ENCODE data around the gene PEX19.
A peak's percentile ranks its signal among the peaks of the same experiment; 100 is the strongest.
"Not testable (repeated sequence)": the region's sequence is repeated elsewhere in the genome, so short reads cannot be mapped to it uniquely, and the experiment has no call there.

PEX19 gene, protein sequence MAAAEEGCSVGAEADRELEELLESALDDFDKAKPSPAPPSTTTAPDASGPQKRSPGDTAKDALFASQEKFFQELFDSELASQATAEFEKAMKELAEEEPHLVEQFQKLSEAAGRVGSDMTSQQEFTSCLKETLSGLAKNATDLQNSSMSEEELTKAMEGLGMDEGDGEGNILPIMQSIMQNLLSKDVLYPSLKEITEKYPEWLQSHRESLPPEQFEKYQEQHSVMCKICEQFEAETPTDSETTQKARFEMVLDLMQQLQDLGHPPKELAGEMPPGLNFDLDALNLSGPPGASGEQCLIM

GRCh38 chr1:160284782-160285344 lies at the start of gene PEX19:
TSS of gene PEX19 (minus strand) at chr1:160285133. CDS start at chr1:160285124, 9 bp downstream.
- DNase-seq = peak; percentile 93

DNA sequence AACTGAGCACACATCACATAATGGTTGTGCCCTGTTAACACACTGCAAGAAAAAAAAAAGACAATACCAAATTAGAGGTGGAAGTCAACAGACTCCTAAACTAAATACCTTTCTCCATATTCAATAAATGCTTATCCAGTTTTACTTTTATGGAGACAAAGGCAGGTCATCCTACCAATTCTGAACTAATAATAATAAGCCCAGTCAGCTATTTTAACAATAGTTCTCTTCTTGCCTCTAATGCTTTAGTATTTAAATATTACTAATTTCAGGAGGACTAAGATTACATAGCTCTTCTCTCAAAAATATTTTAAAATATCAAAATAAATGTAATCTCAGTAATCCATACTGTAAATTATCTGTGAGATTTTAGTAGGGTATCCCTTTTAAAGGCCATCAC lies 47.6 kb upstream of the PEX19 start:
- DNase-seq = no peak

GRCh38 chr1:160330119-160330518 lies 45.2 kb upstream of the PEX19 start:
- no peak for DNase-seq

DNA sequence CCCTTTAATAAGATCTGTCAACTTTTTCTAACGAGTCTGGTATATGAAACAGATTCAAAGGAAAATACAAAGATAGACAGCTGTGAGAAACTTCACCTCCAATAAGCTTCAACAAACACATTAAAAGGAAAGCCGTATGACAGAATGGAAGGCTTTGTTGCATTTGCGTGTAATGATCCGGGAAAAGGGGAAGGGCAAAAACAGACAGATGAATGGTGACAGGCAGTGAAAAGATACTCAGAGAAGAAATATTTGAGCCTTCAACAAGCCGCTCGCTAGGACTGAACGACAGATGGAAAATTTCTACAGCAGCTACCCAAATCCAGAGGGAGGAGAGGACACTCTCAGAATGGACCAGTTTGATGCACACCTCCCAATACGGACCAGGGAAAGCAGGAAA lies 43.3 kb upstream of the PEX19 start:
- peak; percentile 2 to 41 for DNase-seq

DNA sequence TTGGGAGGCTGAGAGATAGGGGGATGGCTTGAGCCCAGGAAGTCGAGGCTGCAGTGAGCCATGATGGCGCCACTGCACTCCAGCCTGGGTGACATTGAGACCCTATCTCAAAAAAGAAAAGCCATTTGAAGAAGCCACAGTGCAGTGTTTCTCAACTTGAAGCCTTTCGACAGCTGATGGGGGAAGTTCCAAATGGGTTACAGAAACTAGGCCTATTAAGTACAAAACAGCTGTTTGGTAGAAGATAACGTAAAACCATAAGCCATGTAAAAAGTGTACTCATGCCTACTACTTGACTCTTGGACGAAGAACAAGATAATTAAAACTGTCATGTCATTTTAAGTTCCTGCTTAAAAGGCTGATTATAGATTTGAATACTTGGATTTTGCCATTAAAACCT lies 41.5 kb upstream of the PEX19 start:
- no peak for DNase-seq

GRCh38 chr1:160325252-160325651 lies 40.3 kb upstream of the PEX19 start:
- DNase-seq = peak; percentile 84 to 97

GRCh38 chr1:160322831-160323230 lies 37.9 kb upstream of the PEX19 start:
- no peak for DNase-seq

DNA sequence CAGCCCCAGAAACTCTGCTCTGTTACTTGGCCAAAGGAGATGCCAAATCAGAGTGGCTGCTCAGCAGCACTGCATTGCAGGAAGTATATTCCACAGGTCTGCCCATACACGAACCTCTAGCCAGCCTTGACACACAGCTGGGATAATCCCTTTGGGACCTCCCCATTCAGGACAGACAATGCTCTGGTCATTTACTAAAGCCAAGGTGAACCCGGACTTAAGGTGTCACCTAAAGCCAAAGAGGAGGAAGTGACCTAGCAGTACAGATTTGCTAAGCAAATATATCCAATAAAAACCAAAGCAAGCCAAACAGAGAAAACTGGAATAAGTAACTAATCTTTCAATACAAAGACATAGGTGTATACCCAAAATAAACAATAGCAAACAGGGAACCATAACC lies 30.4 kb upstream of the PEX19 start:
- no peak for DNase-seq

DNA sequence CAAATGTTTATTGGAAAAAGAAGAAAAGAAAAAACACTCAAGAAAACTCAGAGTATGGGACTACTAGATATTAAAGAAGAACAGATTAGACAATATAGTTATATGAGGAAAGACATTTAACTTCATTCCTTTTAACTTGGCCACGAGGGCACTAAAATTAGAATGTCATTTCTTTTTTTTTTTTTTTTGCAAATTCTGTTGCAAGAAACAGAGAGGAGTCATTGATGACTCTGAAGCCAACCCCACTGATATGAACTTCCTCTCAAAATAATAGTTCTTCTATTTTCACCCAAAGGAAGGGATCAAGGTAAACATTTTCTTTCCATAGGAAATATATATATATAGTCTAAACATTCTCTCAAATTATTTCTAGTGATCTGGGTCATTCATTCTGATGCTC lies 24.6 kb upstream of the PEX19 start:
- DNase-seq = no peak

DNA sequence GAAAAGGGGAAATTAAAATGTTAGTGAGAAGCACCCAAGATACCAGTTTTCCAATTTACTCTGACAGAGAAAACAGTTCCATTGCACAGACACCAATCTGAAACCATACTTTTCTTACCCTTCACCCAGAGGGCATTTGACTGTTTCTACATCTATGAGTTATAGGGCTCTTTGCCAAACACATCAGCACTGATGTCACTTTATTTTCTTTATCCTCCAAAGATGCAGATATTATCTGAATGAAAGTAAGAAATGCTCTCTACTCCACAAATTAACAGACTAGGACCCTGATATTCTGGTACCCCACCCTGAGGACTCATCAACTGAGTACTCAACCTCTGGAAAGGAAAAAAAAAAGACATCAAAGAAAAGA lies 24.2 kb upstream of the PEX19 start:
- no peak for DNase-seq

- no peak for DNase-seq
Observed at GRCh38 chr1:160308451-160309184, 23.7 kb upstream of the PEX19 start.

GRCh38 chr1:160307118-160307791 lies 22.3 kb upstream of the PEX19 start:
- DNase-seq = peak; percentile 19 to 61

- DNase-seq = no peak
Observed at GRCh38 chr1:160300173-160300572, 15.2 kb upstream of the PEX19 start.

GRCh38 chr1:160296036-160296435 lies 11.1 kb upstream of the PEX19 start:
- no peak for DNase-seq

DNA sequence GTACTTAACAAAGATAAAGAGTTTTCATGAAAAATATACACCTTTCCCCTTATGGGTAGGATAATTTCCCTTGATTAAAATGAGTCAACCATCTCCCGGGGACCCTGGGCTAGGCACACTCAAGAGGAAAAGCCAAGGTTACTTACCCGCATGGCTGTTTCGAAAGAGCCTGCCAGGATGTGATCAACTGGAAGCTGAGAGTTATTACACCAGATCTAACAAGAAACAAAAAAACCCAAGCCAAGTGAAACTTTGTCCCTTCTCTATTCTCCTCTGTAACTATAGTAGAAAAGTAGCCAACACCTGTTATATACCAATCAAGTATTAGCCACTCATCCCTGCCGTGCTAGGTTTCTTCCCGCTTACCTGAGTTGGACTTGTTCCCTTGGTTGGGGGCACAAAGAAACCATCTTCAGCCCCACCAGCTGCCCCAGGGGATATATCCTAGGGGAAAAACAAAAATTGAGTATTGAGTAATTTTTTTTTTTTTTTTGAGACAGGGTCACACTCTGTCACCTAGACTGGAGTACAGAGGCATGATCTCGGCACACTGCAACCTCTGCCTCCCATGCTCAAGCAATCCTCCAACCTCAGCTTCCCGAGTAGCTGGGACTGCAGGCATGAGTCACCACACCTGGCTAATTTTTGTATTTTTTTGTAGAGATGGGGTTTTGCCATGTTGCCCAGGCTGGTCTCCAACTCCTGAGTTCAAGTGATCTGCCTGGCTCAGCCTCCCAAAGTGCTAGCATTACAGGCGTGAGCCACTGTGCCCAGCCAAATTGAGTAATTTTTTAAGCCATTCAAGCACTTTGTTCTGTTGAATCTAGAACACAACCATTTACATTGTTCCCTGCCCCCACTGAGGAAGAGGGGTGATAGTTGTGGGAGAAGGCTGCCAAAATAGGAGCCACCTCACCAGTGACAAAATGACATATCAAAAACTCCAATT lies 8.4 kb upstream of the PEX19 start:
- no peak for DNase-seq

GRCh38 chr1:160291248-160292220 lies 6.6 kb upstream of the PEX19 start:
- peak; percentile 66 to 77 for DNase-seq

GRCh38 chr1:160287769-160288168 lies 2.8 kb upstream of the PEX19 start:
- DNase-seq = not testable (repeated sequence)

DNA sequence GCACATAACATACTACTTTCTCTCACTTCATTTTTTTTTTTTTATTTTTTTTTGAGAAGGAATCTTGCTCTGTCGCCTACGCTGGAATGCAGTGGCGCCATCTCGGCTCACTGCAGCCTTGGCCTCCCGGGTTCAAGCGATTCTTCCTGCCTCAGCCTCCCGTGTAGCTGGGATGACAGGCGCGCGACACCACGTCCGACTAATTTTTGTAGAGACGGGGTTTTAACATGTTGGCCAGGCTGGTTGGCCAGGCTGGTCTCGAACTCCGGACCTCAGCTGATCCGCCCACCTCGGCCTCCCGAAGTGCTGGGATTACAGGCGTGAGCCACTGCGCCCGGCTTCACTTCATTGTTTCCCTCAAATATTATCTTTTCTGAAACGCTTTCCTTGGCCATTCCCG lies 573 bp upstream of the PEX19 start:
- DNase-seq = no peak

GRCh38 chr1:160284220-160284781 lies 632 bp downstream of the PEX19 start:
- DNase-seq = peak in 1 of 2 experiments; percentile 31

DNA sequence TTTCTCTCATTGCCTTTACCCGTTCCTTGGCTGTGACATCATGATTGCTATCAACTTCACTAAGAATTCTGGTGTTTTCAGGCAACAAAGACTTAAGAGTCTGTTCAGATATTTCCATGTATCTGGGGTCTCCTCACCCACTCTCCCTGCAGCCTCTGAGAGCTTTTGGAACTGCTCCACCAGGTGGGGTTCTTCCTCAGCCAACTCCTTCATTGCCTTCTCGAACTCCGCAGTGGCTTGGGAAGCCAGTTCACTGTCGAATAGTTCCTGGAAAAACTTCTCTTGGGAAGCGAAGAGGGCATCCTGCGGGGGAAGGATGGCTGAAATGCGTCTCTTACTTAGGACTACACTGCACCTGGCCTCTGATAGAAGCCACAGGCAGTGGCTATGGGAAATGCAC lies 2.1 kb downstream of the PEX19 start:
- no peak for DNase-seq

GRCh38 chr1:160277987-160278386 lies 6.9 kb downstream of the PEX19 start:
- no peak for DNase-seq

Data from NCI-H2081 (cell line).